Muscle of leg (tissue), 11 donors: ENCODE results near the gene CRIP1. TPM values are rescaled to one million over a fixed set of nuclear protein-coding genes. Genes with fewer than 3 reads are reported as not detected.
A peak's percentile ranks its signal among the peaks of the same experiment; 100 is the strongest.

Experiments used
- DNase-seq: peaks from one replicate; pipeline ENCODE4 v3.0.0; 2013
- H3K27ac ChIP-seq: one replicate; pipeline ENCODE4 v1.5.1; 2013; ENCODE audit warnings: mild to moderate bottlenecking, low read length, control low read depth
- H3K27me3 ChIP-seq: one replicate; pipeline ENCODE4 v1.6.1; 2013; ENCODE audit warnings: low read length; ENCODE audit not compliant: control insufficient read depth, insufficient read depth
- H3K36me3 ChIP-seq: one replicate; pipeline ENCODE4 v1.6.1; 2013; ENCODE audit warnings: low read length; ENCODE audit not compliant: control insufficient read depth, insufficient read depth
- H3K4me1 ChIP-seq: one replicate; pipeline ENCODE4 v1.6.1; 2013; ENCODE audit warnings: low read length; ENCODE audit not compliant: control insufficient read depth, insufficient read depth
- H3K4me3 ChIP-seq: one replicate; pipeline ENCODE4 v1.5.1; 2013; ENCODE audit warnings: low read length, control low read depth
- H3K9me3 ChIP-seq: replicated peaks from 2 replicates; pipeline ENCODE4 v1.6.1; 2013; ENCODE audit warnings: low read depth, low read length; ENCODE audit not compliant: control insufficient read depth
- WGBS: methylation state at CpG from one replicate; pipeline ENCODE4 v1.1.5; 2013; ENCODE audit warnings: missing lambda C conversion rate; ENCODE audit not compliant: insufficient coverage; 5-methylcytosine and 5-hydroxymethylcytosine counted together
- polyA plus RNA-seq, 8 donors: library from polyadenylated mRNA; unstranded; fragments of 120-200 nt; gene quantifications; one replicate each; pipeline versions ENCODE4 v1.2.1 to v1.2.3, GENCODE V29; 2013; ENCODE audit warnings: inconsistent platforms in 1 of 8, low replicate concordance in 1 of 8; ENCODE audit not compliant: insufficient read length in 8 of 8, insufficient read depth in 1 of 8
- total RNA-seq: library from RNA; stranded (reverse); fragments of 120-200 nt; gene quantifications from one replicate; pipeline ENCODE4 v1.2.4, GENCODE V29; 2013

CRIP1 gene
- total and polyA plus RNA-seq, 9 donors = 32.6 to 64.4 (median 56.2) TPM

GRCh38 chr14:105528586-105529318, 42.1 kb downstream of the CRIP1 start:
- Histone ChIP-seq H3K4me1 (peaks cover 28% of the 10 kb centered on the region), H3K27me3 (peaks cover 46% of the 10 kb centered on the region), H3K9me3 (no peaks in the 10 kb centered on the region), H3K27ac (no peak overlapping the region), H3K4me3 (peak overlapping the region; percentile 13), H3K36me3 (no peaks in the 10 kb centered on the region)
- WGBS = 13% methylated on average over 87 of the region's 89 CpGs
- peak; percentile 32 for DNase-seq

- Histone ChIP-seq H3K27me3 (peaks cover 42% of the 10 kb centered on the region), H3K27ac (no peak overlapping the region)
- 26% methylated on average over 24 of the region's 24 CpGs for WGBS
These were observed 42.6 kb downstream of the CRIP1 start for GRCh38 chr14:105529319-105529568.

DNA sequence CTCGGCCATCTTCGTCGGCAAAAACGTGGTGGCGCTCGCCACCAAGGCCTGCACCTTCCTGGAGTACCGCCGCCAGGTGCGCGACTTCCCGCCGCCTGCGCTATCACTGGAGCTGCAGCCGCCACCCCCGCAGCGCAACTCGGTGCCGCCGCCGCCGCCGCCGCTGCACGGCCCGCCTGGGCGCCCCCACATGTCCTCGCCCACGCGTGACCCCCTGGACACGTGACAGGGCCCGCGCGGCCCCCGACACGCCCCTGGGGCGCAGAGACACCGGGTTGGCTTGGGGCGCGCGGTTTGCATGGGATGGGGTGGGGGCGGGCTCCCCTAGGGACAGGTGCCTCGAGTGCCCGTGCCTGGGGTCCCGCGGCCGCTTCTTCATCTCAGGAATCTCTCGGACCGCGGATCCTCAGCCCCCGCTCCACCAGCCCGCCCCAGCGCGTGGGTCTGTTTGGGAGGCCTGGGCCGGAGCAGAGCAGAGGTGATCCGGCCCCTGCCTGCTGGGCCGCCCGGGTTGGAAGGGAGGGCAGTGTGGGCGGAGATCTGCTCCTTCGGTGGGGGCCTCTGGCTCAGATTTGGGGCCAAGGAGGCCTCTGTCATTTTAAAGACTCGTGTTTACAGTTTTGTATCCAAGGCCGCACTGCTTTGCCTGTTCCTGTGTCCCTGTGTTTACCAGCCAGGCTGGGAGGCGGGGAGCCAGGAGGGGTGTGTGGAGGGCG, 43.0 kb downstream of the CRIP1 start:
- Histone ChIP-seq H3K27me3 (peaks cover 41% of the 10 kb centered on the region), H3K4me1 (peaks cover 28% of the 10 kb centered on the region), H3K9me3 (no peaks in the 10 kb centered on the region), H3K4me3 (peak overlapping the region; percentile 10), H3K36me3 (no peaks in the 10 kb centered on the region), H3K27ac (no peak overlapping the region)
- no peak for DNase-seq
- 33% methylated on average over 42 of the region's 63 CpGs for WGBS

More at GRCh38 chr14:105529319-105529568, 42.6 kb downstream of the CRIP1 start:
- H3K36me3 ChIP-seq = no peaks in the 10 kb centered on the region
- peaks cover 28% of the 10 kb centered on the region for H3K4me1 ChIP-seq
- no peak for DNase-seq
- H3K4me3 ChIP-seq = peak overlapping the region; percentile 10
- no peaks in the 10 kb centered on the region for H3K9me3 ChIP-seq

DNA sequence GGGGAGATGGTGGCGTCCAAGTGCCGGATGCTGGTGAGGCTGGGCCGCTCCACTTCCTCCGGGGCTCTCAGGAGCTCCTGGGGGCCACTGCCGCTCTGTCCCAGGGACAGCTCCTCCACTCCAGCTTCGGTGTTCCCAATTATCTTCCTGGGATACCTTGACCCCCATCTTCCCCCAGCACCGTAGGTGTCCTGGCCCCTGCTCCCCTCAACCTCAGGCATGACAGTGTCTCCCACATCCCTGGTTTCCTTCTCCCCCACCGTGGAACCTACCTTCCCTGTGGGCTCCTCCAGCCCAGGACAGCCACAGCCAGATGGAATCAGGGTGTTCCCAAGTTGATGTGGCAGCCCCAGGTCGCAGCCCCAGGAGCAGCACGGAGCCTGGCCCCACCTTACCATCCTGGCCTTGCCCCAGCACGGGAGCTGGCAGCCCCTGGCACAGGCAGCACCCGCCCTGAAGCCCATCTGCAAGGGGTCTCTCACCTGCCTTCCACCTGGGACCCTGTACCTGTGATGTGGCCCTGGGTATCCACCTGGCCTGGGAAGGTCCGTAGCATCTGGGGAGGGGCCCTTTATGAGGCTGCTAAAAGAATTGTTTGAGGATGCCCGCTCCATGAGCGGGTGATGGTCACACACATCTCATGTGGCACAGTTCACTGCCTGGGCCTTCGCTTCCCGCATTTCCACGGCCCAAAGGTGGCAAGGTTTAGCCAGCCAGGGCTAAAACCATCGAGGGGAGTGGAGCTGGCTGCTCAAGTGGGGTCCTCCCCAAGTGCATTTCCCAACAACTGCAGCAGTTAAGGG, 43.8 kb downstream of the CRIP1 start:
- 56% methylated on average over 13 of the region's 19 CpGs for WGBS
- Histone ChIP-seq H3K4me1 (peaks cover 28% of the 10 kb centered on the region), H3K27me3 (peaks cover 36% of the 10 kb centered on the region), H3K4me3 (no peak overlapping the region), H3K9me3 (no peaks in the 10 kb centered on the region), H3K36me3 (no peaks in the 10 kb centered on the region), H3K27ac (no peak overlapping the region)
- no peak for DNase-seq

DNA sequence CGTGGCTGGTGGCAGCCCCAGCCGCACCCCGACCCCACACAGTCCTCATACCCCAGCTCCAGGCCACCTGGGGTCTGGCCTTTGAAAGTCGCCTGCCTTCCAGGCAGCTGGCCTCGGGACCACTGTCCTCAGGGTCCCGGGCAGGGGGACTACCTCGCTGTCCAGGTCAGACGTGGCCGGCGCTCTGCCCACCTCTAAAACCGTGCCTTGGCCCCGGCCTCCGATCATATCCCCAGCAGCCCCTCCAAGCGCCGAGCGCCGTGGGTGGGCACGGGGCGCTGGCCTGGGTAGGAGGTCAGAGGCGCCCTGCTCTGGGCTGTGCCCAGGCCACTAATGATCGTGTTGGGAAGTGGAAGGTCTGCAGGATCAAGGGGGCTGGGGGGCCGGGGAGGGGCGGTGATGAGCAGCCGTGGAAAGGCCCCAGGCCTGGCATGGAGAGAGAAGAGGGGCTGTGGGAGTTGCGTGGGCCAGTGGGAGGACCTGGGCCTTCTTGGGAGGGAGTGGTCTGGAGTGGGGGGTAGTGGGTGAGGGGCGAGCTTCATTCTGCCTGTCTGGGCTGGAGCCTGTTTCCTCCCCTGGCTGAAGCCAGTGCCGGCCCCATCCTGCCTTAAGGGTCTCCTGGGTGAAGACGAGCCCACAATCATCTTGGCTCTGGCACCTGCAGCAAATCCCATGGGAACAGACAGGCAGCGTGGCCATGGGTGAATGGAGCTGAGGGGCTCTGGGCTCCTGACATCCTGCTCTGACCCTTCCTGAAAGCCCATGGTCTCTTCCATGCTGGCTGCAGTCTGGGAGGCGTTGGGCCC, 44.6 kb downstream of the CRIP1 start:
- no peaks in the 10 kb centered on the region for H3K9me3 ChIP-seq
- H3K27me3 ChIP-seq = peaks cover 29% of the 10 kb centered on the region
- no peak overlapping the region for H3K27ac ChIP-seq
- peaks cover 22% of the 10 kb centered on the region for H3K4me1 ChIP-seq
- no peak overlapping the region for H3K4me3 ChIP-seq
- WGBS = 84% methylated on average over 18 of the region's 30 CpGs
- no peak for DNase-seq
- no peaks in the 10 kb centered on the region for H3K36me3 ChIP-seq

GRCh38 chr14:105531894-105532623, 45.4 kb downstream of the CRIP1 start:
- Histone ChIP-seq H3K27me3 (peaks cover 25% of the 10 kb centered on the region), H3K9me3 (no peaks in the 10 kb centered on the region), H3K4me1 (peaks cover 18% of the 10 kb centered on the region)

GRCh38 chr14:105532735-105533141, 46.1 kb downstream of the CRIP1 start:
- Histone ChIP-seq H3K27ac (no peak overlapping the region), H3K9me3 (no peaks in the 10 kb centered on the region), H3K4me3 (no peak overlapping the region), H3K36me3 (no peaks in the 10 kb centered on the region), H3K27me3 (peaks cover 20% of the 10 kb centered on the region), H3K4me1 (peaks cover 14% of the 10 kb centered on the region)
- 45% methylated on average over 4 of the region's 10 CpGs for WGBS
- no peak for DNase-seq

More at GRCh38 chr14:105531894-105532623, 45.4 kb downstream of the CRIP1 start:
- Histone ChIP-seq H3K36me3 (no peaks in the 10 kb centered on the region), H3K4me3 (no peak overlapping the region), H3K27ac (no peak overlapping the region)
- WGBS = 72% methylated on average over 19 of the region's 19 CpGs
- no peak for DNase-seq

DNA sequence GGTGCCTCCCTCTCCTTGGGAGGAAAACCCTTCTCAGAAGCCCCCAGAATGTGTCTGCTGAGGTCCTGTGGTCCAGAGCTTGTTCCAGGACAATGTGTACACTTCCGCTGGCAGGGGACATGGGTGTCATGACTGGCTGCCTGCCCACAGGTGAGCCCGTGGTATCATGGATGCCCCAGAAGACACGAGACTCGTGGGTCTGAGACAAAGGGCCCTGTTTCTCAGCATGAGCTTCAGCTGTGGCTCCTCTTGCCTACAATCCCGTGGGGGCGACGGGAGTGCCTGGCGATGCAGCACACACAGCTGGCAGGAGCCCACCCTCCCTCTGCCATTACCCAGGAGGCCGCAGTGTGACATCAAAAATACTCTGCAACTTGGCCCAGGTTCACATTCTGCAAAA, 46.7 kb downstream of the CRIP1 start:
- DNase-seq = no peak
- Histone ChIP-seq H3K9me3 (no peaks in the 10 kb centered on the region), H3K27me3 (peaks cover 17% of the 10 kb centered on the region), H3K4me1 (peaks cover 13% of the 10 kb centered on the region), H3K27ac (no peak overlapping the region), H3K36me3 (no peaks in the 10 kb centered on the region), H3K4me3 (no peak overlapping the region)
- WGBS = 79% methylated on average over 9 of the region's 9 CpGs

GRCh38 chr14:105533811-105534498, 47.3 kb downstream of the CRIP1 start:
- Histone ChIP-seq H3K27ac (no peak overlapping the region), H3K4me1 (peaks cover 13% of the 10 kb centered on the region), H3K27me3 (peaks cover 15% of the 10 kb centered on the region), H3K9me3 (no peaks in the 10 kb centered on the region), H3K36me3 (no peaks in the 10 kb centered on the region), H3K4me3 (no peak overlapping the region)
- WGBS = 55% methylated on average over 17 of the region's 21 CpGs
- DNase-seq = no peak
